WTC11 (cell line): ENCODE data around the gene ZMYM1.

Experiments used
- CTCF ChIP-seq: fragments of 200-600 bp; IDR thresholded peaks from 2 replicates; pipeline ENCODE4 v1.8.0; 2022; ENCODE audit warnings: antibody characterized with exemption
- E2F4 ChIP-seq: sonication (generic); formaldehyde crosslinking; IDR thresholded peaks from 2 replicates; pipeline ENCODE4 v1.8.1; 2022; ENCODE audit warnings: low read depth, mild to moderate bottlenecking, moderate library complexity, missing genetic modification reagents, borderline replicate concordance
- EMX1 ChIP-seq: fragments of 250-450 bp; sonication (Bioruptor Pico); IDR thresholded peaks from 2 replicates; pipeline ENCODE4 v1.8.0; 2021; ENCODE audit warnings: mild to moderate bottlenecking
- IRF2 ChIP-seq: sonication (generic); formaldehyde crosslinking; IDR thresholded peaks from 2 replicates; pipeline ENCODE4 v1.8.0; 2022; ENCODE audit warnings: low read depth, missing genetic modification reagents, borderline replicate concordance
- SP1 ChIP-seq: sonication (generic); formaldehyde crosslinking; conservative IDR thresholded peaks from 2 replicates; pipeline ENCODE4 v1.8.1; 2022; ENCODE audit warnings: missing genetic modification reagents
- TCF7 ChIP-seq: sonication (generic); formaldehyde crosslinking; IDR thresholded peaks from 2 replicates; pipeline ENCODE4 v1.8.0; 2022; ENCODE audit warnings: mild to moderate bottlenecking, low read depth, missing genetic modification reagents, moderate library complexity
- ZNF121 ChIP-seq: sonication (generic); formaldehyde crosslinking; IDR thresholded peaks from 2 replicates; pipeline ENCODE4 v1.8.0; 2023; ENCODE audit warnings: missing genetic modification reagents
- TF ChIP-seq, protein P1 (sequence below): sonication (generic); formaldehyde crosslinking; IDR thresholded peaks from 2 replicates; pipeline ENCODE4 v1.8.0; 2022; ENCODE audit warnings: mild to moderate bottlenecking, missing genetic modification reagents

DNA sequence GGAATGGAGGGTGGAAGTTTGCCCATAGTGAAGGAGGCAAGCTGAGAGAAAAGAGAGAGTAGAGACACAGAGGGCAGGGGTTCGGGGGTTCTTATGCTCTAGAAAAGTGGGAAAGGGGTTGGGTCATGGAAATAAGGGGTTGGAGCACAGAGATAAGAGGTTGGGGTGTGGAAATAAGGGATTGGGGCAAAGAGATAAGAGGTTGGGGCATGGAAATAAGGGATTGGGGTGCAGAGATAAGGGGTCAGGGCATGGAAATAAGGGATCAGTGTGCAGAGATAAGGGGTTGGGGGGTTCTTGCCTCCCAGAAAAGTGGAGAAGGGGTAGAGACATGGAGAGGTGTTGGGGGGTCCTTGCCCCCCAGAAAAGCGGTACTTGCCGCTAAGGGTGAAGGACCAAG is 57.6 kb downstream of the ZMYM1 start:
- TF ChIP-seq TCF7 (CRISPR knock-in tag) (no peak), E2F4 (CRISPR knock-in tag) (no peak), IRF2 (no peak), CTCF (no peak), SP1 (no peak), ZNF121 (CRISPR knock-in tag) (no peak), EMX1 (CRISPR knock-in tag) (no peak)
- TF ChIP-seq, protein P1, sequence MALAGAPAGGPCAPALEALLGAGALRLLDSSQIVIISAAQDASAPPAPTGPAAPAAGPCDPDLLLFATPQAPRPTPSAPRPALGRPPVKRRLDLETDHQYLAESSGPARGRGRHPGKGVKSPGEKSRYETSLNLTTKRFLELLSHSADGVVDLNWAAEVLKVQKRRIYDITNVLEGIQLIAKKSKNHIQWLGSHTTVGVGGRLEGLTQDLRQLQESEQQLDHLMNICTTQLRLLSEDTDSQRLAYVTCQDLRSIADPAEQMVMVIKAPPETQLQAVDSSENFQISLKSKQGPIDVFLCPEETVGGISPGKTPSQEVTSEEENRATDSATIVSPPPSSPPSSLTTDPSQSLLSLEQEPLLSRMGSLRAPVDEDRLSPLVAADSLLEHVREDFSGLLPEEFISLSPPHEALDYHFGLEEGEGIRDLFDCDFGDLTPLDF (CRISPR knock-in tag): no peak
